ENCODE measurements around the gene RERE. TPM values are rescaled to one million over a fixed set of nuclear protein-coding genes. Genes with fewer than 3 reads are reported as not detected.

The RERE gene
- total RNA-seq, 4 donors from 2014 or later = 51.2 to 1,226 (median 253) TPM

DNA sequence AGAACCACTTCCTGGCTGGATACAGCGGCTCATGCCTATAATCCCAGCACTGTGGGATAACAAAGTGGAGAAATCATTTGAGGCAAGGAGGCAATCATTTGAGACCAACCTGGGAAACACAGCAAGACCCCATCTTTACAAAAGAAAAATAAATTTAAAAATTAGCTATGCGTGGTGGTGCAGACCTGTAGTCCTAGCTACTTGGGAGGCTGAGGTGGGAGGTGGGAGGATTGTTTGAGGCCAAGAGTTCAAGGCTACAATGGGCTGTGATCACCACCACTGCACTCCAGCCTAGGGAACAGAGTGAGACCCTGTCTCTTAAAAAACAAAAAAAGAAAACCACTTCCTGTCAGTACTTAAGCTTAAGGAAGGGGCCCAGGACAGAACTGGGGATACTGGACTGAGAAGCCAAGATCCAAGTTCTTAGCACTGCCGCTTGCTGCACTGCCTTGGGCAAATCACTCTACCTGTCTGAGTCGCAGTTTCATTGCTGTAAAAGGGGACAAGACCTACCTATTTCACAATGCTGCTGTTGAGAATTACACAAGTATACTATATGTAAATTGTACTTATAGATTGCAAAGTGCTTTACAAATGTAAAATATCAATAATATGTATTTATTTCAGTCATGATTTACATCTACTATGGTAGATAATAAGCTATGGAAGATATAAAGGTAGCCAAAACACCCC lies 154.9 kb downstream of the RERE start:
- Histone ChIP-seq H3K36me3 (no peaks in the 10 kb centered on the region), H3K4me3 (no peak overlapping the region), H3K27ac (peak overlapping the region; percentile 89 to 91), H3K4me1 (peaks cover 6 to 16% of the 10 kb centered on the region in 2 donors), H3K27me3 (no peaks in the 10 kb centered on the region), H3K9me3 (no peaks in the 10 kb centered on the region)
- DNase-seq = no peak
- TF ChIP-seq POLR2A (IDR thresholded peaks at IDR 0.05) (no peak), CTCF (IDR thresholded peaks at IDR 0.05) (no peak)
- intact Hi-C loops (cut with DNase I; ENCODE audit: low total_unique reads) = no loop called here

- H3K27me3 ChIP-seq = no peaks in the 10 kb centered on the region
- TF ChIP-seq POLR2A (IDR thresholded peaks at IDR 0.05) = no peak
- TF ChIP-seq CTCF (IDR thresholded peaks at IDR 0.05) = no peak
- H3K9me3 ChIP-seq = no peaks in the 10 kb centered on the region
- H3K36me3 ChIP-seq = no peaks in the 10 kb centered on the region
- intact Hi-C loops (cut with DNase I; ENCODE audit: low total_unique reads) = no loop called here
- peak; percentile 66 to 85 for DNase-seq
- peaks cover 6 to 12% of the 10 kb centered on the region in 2 donors for H3K4me1 ChIP-seq
- H3K4me3 ChIP-seq = no peak overlapping the region
- H3K27ac ChIP-seq = peak overlapping the region; percentile 89 to 91
Observed at GRCh38 chr1:8661185-8662110, 156.0 kb downstream of the RERE start.

GRCh38 chr1:8660411-8660828 lies 157.0 kb downstream of the RERE start:
- peak; percentile 56 to 71 for DNase-seq
- intact Hi-C loops (cut with DNase I; ENCODE audit: low total_unique reads) = no loop called here

GRCh38 chr1:8659593-8659992 lies 157.8 kb downstream of the RERE start:
- peak overlapping the region; percentile 39 to 91 for H3K27ac ChIP-seq
- no peak overlapping the region for H3K4me3 ChIP-seq
- H3K36me3 ChIP-seq = no peaks in the 10 kb centered on the region
- peaks cover 0 to 8% of the 10 kb centered on the region in 2 donors for H3K4me1 ChIP-seq
- intact Hi-C loops (cut with DNase I; ENCODE audit: low total_unique reads) = no loop called here
- H3K27me3 ChIP-seq = no peaks in the 10 kb centered on the region
- H3K9me3 ChIP-seq = no peaks in the 10 kb centered on the region
- TF ChIP-seq POLR2A (IDR thresholded peaks at IDR 0.05) = no peak
- no peak for TF ChIP-seq CTCF (IDR thresholded peaks at IDR 0.05)
- no peak for DNase-seq

More at GRCh38 chr1:8660411-8660828, 157.0 kb downstream of the RERE start:
- Histone ChIP-seq H3K27ac (peak overlapping the region; percentile 89 to 91), H3K36me3 (no peaks in the 10 kb centered on the region), H3K4me1 (peaks cover 0 to 8% of the 10 kb centered on the region in 2 donors), H3K4me3 (no peak overlapping the region), H3K27me3 (no peaks in the 10 kb centered on the region), H3K9me3 (no peaks in the 10 kb centered on the region)
- TF ChIP-seq CTCF (IDR thresholded peaks at IDR 0.05) (no peak), POLR2A (IDR thresholded peaks at IDR 0.05) (no peak)

GRCh38 chr1:8653878-8654277 lies 163.6 kb downstream of the RERE start:
- Histone ChIP-seq H3K27me3 (no peaks in the 10 kb centered on the region), H3K9me3 (no peaks in the 10 kb centered on the region), H3K27ac (no peak overlapping the region), H3K4me3 (no peak overlapping the region), H3K4me1 (peaks cover 0 to 8% of the 10 kb centered on the region in 2 donors), H3K36me3 (no peaks in the 10 kb centered on the region)
- TF ChIP-seq POLR2A (IDR thresholded peaks at IDR 0.05) = no peak
- no peak for TF ChIP-seq CTCF (IDR thresholded peaks at IDR 0.05)
- intact Hi-C loops (cut with DNase I; ENCODE audit: low total_unique reads) = no loop called here
- DNase-seq = no peak

All from uterus (tissue), 4 donors.